H1 (cell line): ENCODE data around the gene TPRA1. TPM values are rescaled to one million over a fixed set of nuclear protein-coding genes. Genes with fewer than 3 reads are reported as not detected.

Source experiments
- CTCF ChIA-PET: fragments of 300-600 bp; sonication (Branson Sonifier 250); formaldehyde crosslinking; loops from one replicate; lab custom pipeline; 2021; ENCODE audit not compliant: partially characterized antibody; lab: Charles Lee
- POLR2A ChIA-PET: fragments of 300-600 bp; sonication (Branson Sonifier 250); formaldehyde crosslinking; loops from one replicate; lab custom pipeline; 2021; ENCODE audit warnings: inconsistent platforms; ENCODE audit not compliant: partially characterized antibody; lab: Charles Lee
- DNase-seq, 2 experiments: peaks; one replicate each; pipeline versions ENCODE4 v3.0.0 to v3.0.0-alpha.2; 2010 to 2022; ENCODE audit warnings: low spot score in 2 of 2, low read depth in 1 of 2, mixed read lengths in 1 of 2
- FAIRE-seq: peaks from 2 replicates; lab custom pipeline; 2011; peaks lifted over from hg19 to GRCh38; lab: Jason Lieb, UNC
- H2AFZ ChIP-seq: 2 replicates; pipeline ENCODE4 v1.8.1; 2012; ENCODE audit warnings: low read length, inconsistent platforms
- H2AK5ac ChIP-seq: 2 replicates; pipeline ENCODE4 v1.6.1; 2013; ENCODE audit warnings: low read depth, low read length
- H2BK120ac ChIP-seq: replicated peaks from 2 replicates; pipeline ENCODE3; 2013; ENCODE audit warnings: low read depth, low read length, inconsistent platforms
- H2BK12ac ChIP-seq: 2 replicates; pipeline ENCODE4 v1.6.1; 2013; ENCODE audit warnings: low read depth, low read length
- H2BK15ac ChIP-seq: 2 replicates; pipeline ENCODE4 v1.6.1; 2013; ENCODE audit warnings: low read length
- H2BK20ac ChIP-seq: 2 replicates; pipeline ENCODE4 v1.6.1; 2013; ENCODE audit warnings: low read length
- H2BK5ac ChIP-seq: 2 replicates; pipeline ENCODE4 v1.6.1; 2013; ENCODE audit warnings: low read depth, low read length
- H3K14ac ChIP-seq: 2 replicates; pipeline ENCODE4 v1.6.1; 2013; ENCODE audit warnings: inconsistent platforms; ENCODE audit not compliant: insufficient read length
- H3K18ac ChIP-seq: 2 replicates; pipeline ENCODE4 v1.6.1; 2013; ENCODE audit warnings: low read length; ENCODE audit errors: extremely low read depth
- H3K23ac ChIP-seq: 2 replicates; pipeline ENCODE4 v1.6.1; 2013; ENCODE audit warnings: inconsistent platforms; ENCODE audit not compliant: insufficient read length
- H3K23me2 ChIP-seq: 2 replicates; pipeline ENCODE4 v1.6.1; 2013; ENCODE audit warnings: low read depth, low read length
- H3K27ac ChIP-seq: 2 replicates; pipeline ENCODE4 v1.6.1; 2011; ENCODE audit warnings: low read depth, low read length, inconsistent platforms
- H3K27me3 ChIP-seq, 4 experiments: replicated peaks in 1 of 4; 1 replicate in 1 of 4; 2 replicates in 3 of 4; pipeline versions ENCODE4 v1.6.1 to v1.8.1; 2011 to 2013; ENCODE audit warnings: low read length in 3 of 4, mild to moderate bottlenecking in 3 of 4, inconsistent platforms in 2 of 4, mixed read lengths in 2 of 4, moderate library complexity in 1 of 4; ENCODE audit not compliant: control insufficient read depth in 3 of 4, insufficient read depth in 3 of 4; ENCODE audit errors: extremely low read depth in 1 of 4
- H3K36me3 ChIP-seq, 4 experiments: 2 replicates each; pipeline versions ENCODE4 v1.6.1 to v1.8.1; 2011 to 2013; ENCODE audit warnings: mild to moderate bottlenecking in 4 of 4, low read length in 3 of 4, moderate library complexity in 2 of 4, control low read depth in 1 of 4, inconsistent platforms in 1 of 4; ENCODE audit not compliant: insufficient read depth in 4 of 4, control insufficient read depth in 2 of 4
- H3K4ac ChIP-seq: replicated peaks from 2 replicates; pipeline ENCODE3; 2013; ENCODE audit warnings: low read length, low read depth, mixed read lengths, inconsistent platforms; ENCODE audit not compliant: insufficient read length
- H3K4me1 ChIP-seq, 4 experiments: replicated peaks in 1 of 4; 1 replicate in 1 of 4; 2 replicates in 3 of 4; pipeline versions ENCODE4 v1.6.1 to v1.8.1; 2011 to 2013; ENCODE audit warnings: low read length in 3 of 4, inconsistent platforms in 2 of 4, mixed read lengths in 1 of 4; ENCODE audit not compliant: insufficient read depth in 4 of 4, control insufficient read depth in 3 of 4
- H3K4me2 ChIP-seq, 2 experiments: 2 replicates each; pipeline versions ENCODE4 v1.6.1 to v1.8.1; 2011 to 2013; ENCODE audit warnings: low read depth in 2 of 2, low read length in 2 of 2, control low read depth in 1 of 2, inconsistent platforms in 1 of 2, mild to moderate bottlenecking in 1 of 2; ENCODE audit not compliant: insufficient read depth in 1 of 2
- H3K4me3 ChIP-seq, 4 experiments: fragments of 200-600, 300-600 bp in 1 of 4; sonication (generic), shearing (Covaris generic), sonication (Bioruptor Twin) in 1 of 4; 2 replicates each; pipeline versions ENCODE4 v1.5.1 to v1.8.1; 2011 to 2016; ENCODE audit warnings: low read length in 4 of 4, low read depth in 3 of 4, control low read depth in 2 of 4, inconsistent platforms in 2 of 4, mild to moderate bottlenecking in 2 of 4, mixed read lengths in 1 of 4, moderate library complexity in 1 of 4; ENCODE audit not compliant: insufficient read depth in 2 of 4; ENCODE audit errors: extremely low read depth in 1 of 4
- H3K56ac ChIP-seq: replicated peaks from 2 replicates; pipeline ENCODE3; 2013; ENCODE audit warnings: low read depth, mild to moderate bottlenecking, mixed read lengths, low read length, inconsistent platforms; ENCODE audit not compliant: insufficient read length
- H3K79me1 ChIP-seq: 2 replicates; pipeline ENCODE4 v1.6.1; 2013; ENCODE audit warnings: low read depth, low read length, control low read depth
- H3K79me2 ChIP-seq, 2 experiments: 2 replicates each; pipeline versions ENCODE4 v1.6.1 to v1.8.1; 2012 to 2013; ENCODE audit warnings: low read length in 2 of 2, mild to moderate bottlenecking in 2 of 2, inconsistent platforms in 1 of 2; ENCODE audit not compliant: insufficient read depth in 2 of 2, control insufficient read depth in 1 of 2
- H3K9ac ChIP-seq, 4 experiments: replicated peaks in 1 of 4; 1 replicate in 1 of 4; 2 replicates in 3 of 4; pipeline versions ENCODE4 v1.6.1 to v1.8.1; 2011 to 2013; ENCODE audit warnings: low read depth in 3 of 4, low read length in 3 of 4, control low read depth in 2 of 4, mild to moderate bottlenecking in 2 of 4, moderate library complexity in 2 of 4, inconsistent platforms in 1 of 4; ENCODE audit errors: extremely low read depth in 1 of 4
- H3K9me3 ChIP-seq, 2 experiments: 2 replicates each; pipeline versions ENCODE4 v1.6.1 to v1.8.1; 2012 to 2013; ENCODE audit warnings: mild to moderate bottlenecking in 2 of 2, moderate library complexity in 2 of 2, control low read depth in 1 of 2, inconsistent platforms in 1 of 2, low read depth in 1 of 2, low read length in 1 of 2, mixed read lengths in 1 of 2; ENCODE audit not compliant: insufficient read depth in 2 of 2
- H4K20me1 ChIP-seq, 2 experiments: replicated peaks in 1 of 2; 2 replicates each; pipeline versions ENCODE3 to v1.8.1; 2011 to 2013; ENCODE audit warnings: inconsistent platforms in 2 of 2, low read length in 2 of 2, mild to moderate bottlenecking in 1 of 2; ENCODE audit not compliant: insufficient read depth in 2 of 2, control insufficient read depth in 1 of 2
- H4K5ac ChIP-seq: 2 replicates; pipeline ENCODE4 v1.6.1; 2013; ENCODE audit warnings: low read length, low read depth, mixed read lengths, inconsistent platforms; ENCODE audit not compliant: insufficient read length
- H4K8ac ChIP-seq: 2 replicates; pipeline ENCODE4 v1.8.0; 2013; ENCODE audit warnings: mild to moderate bottlenecking, moderate library complexity, low read length, inconsistent platforms; ENCODE audit not compliant: insufficient read depth; ENCODE audit errors: extremely low read depth
- H4K91ac ChIP-seq: replicated peaks from 2 replicates; pipeline ENCODE3; 2013; ENCODE audit warnings: low read length, mixed read lengths, inconsistent platforms; ENCODE audit not compliant: insufficient read length
- WGBS, 2 experiments: shearing (Covaris generic) in 1 of 2; methylation state at CpG; one replicate each; pipeline versions ENCODE4 v1.1.6 to v1.1.7; 2013 to 2015; ENCODE audit warnings: low lambda C conversion rate in 2 of 2, mixed read lengths in 2 of 2, inconsistent platforms in 1 of 2, low coverage in 1 of 2, missing lambda C conversion rate in 1 of 2; ENCODE audit not compliant: insufficient replicate concordance in 2 of 2, insufficient coverage in 1 of 2, insufficient read length in 1 of 2; ENCODE audit errors: extremely low coverage in 1 of 2, missing lambda C conversion rate in 1 of 2; 5-methylcytosine and 5-hydroxymethylcytosine counted together
- polyA plus RNA-seq, 7 experiments: library from polyadenylated mRNA; depleted of rRNA in 3 of 7; stranded (reverse) in 5 of 7; unstranded in 2 of 7; fragments of >200 nt in 5 of 7; fragments of 200-250 nt in 2 of 7; gene quantifications; 1 replicate in 5 of 7; 2 replicates in 1 of 7; 4 replicates in 1 of 7; pipeline versions ENCODE4 v1.2.1 to v1.2.3, GENCODE V29; 2011 to 2013; ENCODE audit warnings: missing spikeins in 2 of 7, mixed read lengths in 2 of 7
- total RNA-seq: library from RNA; stranded (reverse); fragmentation: NEBNext Ultra II Directional; extraction: Animal tissue kit (Norgen Biotek cat#: 25700); gene quantifications from 2 replicates; pipeline ENCODE4 v1.2.1, GENCODE V29; 2021

Gene TPRA1
- total and polyA plus RNA-seq, 2 of the 8 experiments (the other 6 are each of a cell fraction or from before 2014, with no cell fraction given) = 18.8 to 38.5 TPM

- no peak overlapping the region for H3K4me2 ChIP-seq
Observed at GRCh38 chr3:127634653-127635052, 44.1 kb upstream of the TPRA1 start.

More at GRCh38 chr3:127634653-127635052, 44.1 kb upstream of the TPRA1 start:
- H3K79me1 ChIP-seq = no peaks in the 10 kb centered on the region; the same call in 1 of the 2 replicates
- H4K8ac ChIP-seq = no peak overlapping the region
- H4K5ac ChIP-seq = no peak overlapping the region
- CTCF ChIA-PET = interaction anchor here (0.8 to 2.4 kb wide), 6 partner anchors 9 to 324 kb away, joined by 3 to 15 read pairs (median 6); no protein-coding TSS in a partner anchor
- no peak overlapping the region for H2BK15ac ChIP-seq
- POLR2A ChIA-PET = interaction anchor here (2.1 kb wide), 1 partner anchor 36 kb away, joined by 7 read pairs; the partner anchor contains the start of gene MCM2
- H3K36me3 ChIP-seq = peaks cover 0 to 2% (median under 1%) of the 10 kb centered on the region in 4 experiments; a peak in 1 of 8 replicates
- WGBS, 2 experiments = 92% methylated on average over 12 of the region's 12 CpGs; no CpG with 5 or more reads in 1 of the 2 experiments
- H3K14ac ChIP-seq = no peak overlapping the region
- no peak overlapping the region for H2AFZ ChIP-seq
- no peak overlapping the region for H2AK5ac ChIP-seq
- no peak for FAIRE-seq
- H3K23ac ChIP-seq = no peak overlapping the region
- no peaks in the 10 kb centered on the region for H3K79me2 ChIP-seq
- no peak overlapping the region for H3K27ac ChIP-seq
- no peaks in the 10 kb centered on the region for H3K9me3 ChIP-seq
- no peak overlapping the region for H2BK5ac ChIP-seq
- no peak overlapping the region for H4K91ac ChIP-seq
- H2BK12ac ChIP-seq = no peak overlapping the region
- H3K4ac ChIP-seq = no peak overlapping the region
- H3K9ac ChIP-seq = no peak overlapping the region
- H4K20me1 ChIP-seq = peaks cover 3 to 9% of the 10 kb centered on the region in 2 experiments
- peaks cover 2 to 8% (median 6%) of the 10 kb centered on the region in 4 experiments; a peak in 6 of 7 replicates for H3K27me3 ChIP-seq
- H3K56ac ChIP-seq = no peak overlapping the region
- peaks cover 0 to 3% (median 0%) of the 10 kb centered on the region in 4 experiments; a peak in 3 of 7 replicates for H3K4me1 ChIP-seq
- no peak overlapping the region for H2BK20ac ChIP-seq
- H3K23me2 ChIP-seq = no peaks in the 10 kb centered on the region
- H2BK120ac ChIP-seq = no peak overlapping the region
- no peak for DNase-seq
- no peak overlapping the region for H3K18ac ChIP-seq
- H3K4me3 ChIP-seq = no peak overlapping the region
